ENCODE measurements around the gene AFF3. TPM values are rescaled to one million over a fixed set of nuclear protein-coding genes. Genes with fewer than 3 reads are reported as not detected.

Gene AFF3
- total RNA-seq, 1 experiment from 2014 or later = 0.42 TPM

DNA sequence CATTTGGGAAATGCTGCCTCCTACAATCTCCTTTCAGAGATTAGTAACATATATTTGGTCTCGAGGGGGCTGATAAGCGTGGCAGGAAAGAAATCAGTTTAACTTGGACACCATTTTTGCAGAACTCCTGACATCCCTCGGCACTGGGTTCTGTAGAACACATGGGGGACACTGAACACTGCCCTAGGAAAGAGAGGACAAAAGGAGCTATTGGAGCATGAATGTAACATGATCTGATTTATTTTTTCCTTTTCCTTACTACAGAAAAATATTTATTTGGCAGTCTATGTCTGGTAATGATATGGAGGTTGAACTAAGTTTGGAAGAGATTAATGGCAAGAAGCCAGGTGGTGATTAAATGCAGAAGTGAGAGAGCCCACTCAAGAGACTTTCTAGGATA is 153.8 kb downstream of the AFF3 start:
- H3K4me3 Mint-ChIP-seq (ENCODE audit: unreplicated experiment) = no peak overlapping the region
- H3K9me3 Mint-ChIP-seq (ENCODE audit: unreplicated experiment) = no peaks in the 10 kb centered on the region
- H3K27me3 Mint-ChIP-seq (ENCODE audit: insufficient read depth, unreplicated experiment) = no peaks in the 10 kb centered on the region
- no peaks in the 10 kb centered on the region for H3K36me3 Mint-ChIP-seq (ENCODE audit: insufficient read depth, unreplicated experiment)
- no TSS peak for BruUV-seq (replicated peaks)
- no peak for DNase-seq (ENCODE audit: unreplicated experiment)
- CTCF ChIA-PET = no interaction called here
- H3K27ac Mint-ChIP-seq (ENCODE audit: low read depth, unreplicated experiment) = no peak overlapping the region
- POLR2A ChIA-PET = no interaction called here
- no peak for TF ChIP-seq CTCF (IDR thresholded peaks at IDR 0.05; ENCODE audit: unreplicated experiment)
- intact Hi-C loops (cut with micrococcal nuclease) = no loop called here
- H3K4me1 Mint-ChIP-seq (ENCODE audit: insufficient read depth, unreplicated experiment) = no peaks in the 10 kb centered on the region

- intact Hi-C loops (cut with micrococcal nuclease) = no loop called here
- no peak overlapping the region for H3K27ac Mint-ChIP-seq (ENCODE audit: low read depth, unreplicated experiment)
- no peaks in the 10 kb centered on the region for H3K27me3 Mint-ChIP-seq (ENCODE audit: insufficient read depth, unreplicated experiment)
- no peak overlapping the region for H3K4me3 Mint-ChIP-seq (ENCODE audit: unreplicated experiment)
- no peaks in the 10 kb centered on the region for H3K9me3 Mint-ChIP-seq (ENCODE audit: unreplicated experiment)
- TF ChIP-seq CTCF (IDR thresholded peaks at IDR 0.05; ENCODE audit: unreplicated experiment) = no peak
- no peaks in the 10 kb centered on the region for H3K4me1 Mint-ChIP-seq (ENCODE audit: insufficient read depth, unreplicated experiment)
- H3K36me3 Mint-ChIP-seq (ENCODE audit: insufficient read depth, unreplicated experiment) = no peaks in the 10 kb centered on the region
- no peak for DNase-seq (ENCODE audit: unreplicated experiment)
- CTCF ChIA-PET = interaction anchor here (0.7 kb wide), 1 partner anchor 250 kb away, joined by 3 read pairs; no protein-coding TSS in a partner anchor
- no TSS peak for BruUV-seq (replicated peaks)
- POLR2A ChIA-PET = interaction anchor here (0.9 kb wide), 1 partner anchor 9 kb away, joined by 3 read pairs; no protein-coding TSS in a partner anchor
Measured at GRCh38 chr2:99987160-99987559, 155.2 kb downstream of the AFF3 start.

DNA sequence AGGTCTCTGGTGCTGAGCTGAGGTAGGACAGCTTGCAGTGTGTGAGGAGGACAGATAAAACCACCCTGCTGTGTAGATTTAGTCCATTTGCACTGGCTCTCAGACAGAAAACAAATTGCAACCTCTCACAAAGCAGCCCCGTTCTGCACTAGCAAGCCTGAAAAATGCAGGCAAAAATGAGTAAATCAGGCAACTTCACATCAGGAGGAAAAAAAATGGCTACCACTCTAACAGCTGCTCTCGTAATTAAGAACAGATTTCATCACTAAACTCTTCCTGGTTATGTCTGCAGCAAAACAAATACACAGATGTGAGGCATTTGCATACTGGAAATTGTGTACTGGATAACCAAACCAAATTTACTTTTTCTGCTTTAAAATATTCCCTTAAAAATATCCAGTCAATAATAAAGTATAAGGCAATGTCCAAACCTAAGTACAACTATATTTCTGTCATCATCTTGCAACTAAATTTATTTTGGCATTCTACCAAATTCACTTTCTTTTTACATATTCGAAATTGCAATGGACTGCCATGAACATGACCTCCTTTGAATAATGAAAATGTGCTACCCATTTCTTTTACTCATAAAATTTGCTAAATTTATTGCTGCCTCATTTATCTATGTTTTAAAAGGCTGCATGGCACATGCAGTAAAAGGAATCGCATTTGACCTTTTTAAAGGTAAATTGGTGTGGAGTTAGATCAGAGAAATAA is 157.4 kb downstream of the AFF3 start:
- Mint-ChIP-seq H3K9me3 (ENCODE audit: unreplicated experiment) (no peaks in the 10 kb centered on the region), H3K27ac (ENCODE audit: low read depth, unreplicated experiment) (no peak overlapping the region), H3K4me1 (ENCODE audit: insufficient read depth, unreplicated experiment) (no peaks in the 10 kb centered on the region), H3K36me3 (ENCODE audit: insufficient read depth, unreplicated experiment) (no peaks in the 10 kb centered on the region), H3K27me3 (ENCODE audit: insufficient read depth, unreplicated experiment) (no peaks in the 10 kb centered on the region), H3K4me3 (ENCODE audit: unreplicated experiment) (no peak overlapping the region)
- CTCF ChIA-PET = interaction anchor here (0.6 to 0.7 kb wide), 2 partner anchors 28 to 724 kb away, joined by 3 read pairs; no protein-coding TSS in a partner anchor
- BruUV-seq (replicated peaks) = no TSS peak
- no peak for DNase-seq (ENCODE audit: unreplicated experiment)
- TF ChIP-seq CTCF (IDR thresholded peaks at IDR 0.05; ENCODE audit: unreplicated experiment) = no peak
- intact Hi-C loops (cut with micrococcal nuclease) = no loop called here
- POLR2A ChIA-PET = no interaction called here

DNA sequence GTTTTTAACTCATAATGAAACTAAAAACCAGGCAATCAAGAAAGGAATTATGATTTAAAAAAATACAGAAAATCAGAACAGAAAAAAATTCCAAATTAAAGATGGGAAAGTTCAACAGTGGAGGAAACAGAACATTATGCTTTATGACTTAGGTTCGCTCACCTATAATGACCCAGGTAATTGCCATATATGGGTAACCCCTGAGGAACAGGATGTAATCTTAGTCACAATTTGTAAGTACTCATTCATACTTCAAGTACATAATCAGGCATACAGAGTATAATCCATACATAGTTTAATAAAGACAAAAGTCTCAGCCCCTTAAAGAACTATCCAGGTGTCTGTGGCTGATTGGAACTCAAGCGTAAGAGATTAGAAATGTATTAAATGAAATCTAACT is 159.6 kb downstream of the AFF3 start:
- ChIA-PET POLR2A (interaction anchor here (1.2 kb wide), 1 partner anchor 580 kb away, joined by 3 read pairs; no protein-coding TSS in a partner anchor), CTCF (no interaction called here)
- DNase-seq (ENCODE audit: unreplicated experiment) = no peak
- no peak for TF ChIP-seq CTCF (IDR thresholded peaks at IDR 0.05; ENCODE audit: unreplicated experiment)
- no peaks in the 10 kb centered on the region for H3K27me3 Mint-ChIP-seq (ENCODE audit: insufficient read depth, unreplicated experiment)
- no peaks in the 10 kb centered on the region for H3K9me3 Mint-ChIP-seq (ENCODE audit: unreplicated experiment)
- peaks cover 5% of the 10 kb centered on the region for H3K4me1 Mint-ChIP-seq (ENCODE audit: insufficient read depth, unreplicated experiment)
- H3K4me3 Mint-ChIP-seq (ENCODE audit: unreplicated experiment) = no peak overlapping the region
- no TSS peak for BruUV-seq (replicated peaks)
- H3K27ac Mint-ChIP-seq (ENCODE audit: low read depth, unreplicated experiment) = no peak overlapping the region
- H3K36me3 Mint-ChIP-seq (ENCODE audit: insufficient read depth, unreplicated experiment) = no peaks in the 10 kb centered on the region
- intact Hi-C loops (cut with micrococcal nuclease) = no loop called here
